Measurements from ENCODE around the gene RBM47.
"Not testable (repeated sequence)": the region's sequence is repeated elsewhere in the genome, so short reads cannot be mapped to it uniquely, and the experiment has no call there.

Gene RBM47

GRCh38 chr4:40629401-40630334 is at the start of gene RBM47:
Gene RBM47, minus strand, starts transcription at chr4:40629864. Its CDS starts 190,971 bp downstream, at chr4:40438893.
- DNase-seq, result no peak

- no peak for DNase-seq
These were observed 48.8 kb upstream of the RBM47 start for GRCh38 chr4:40678421-40678820.

- DNase-seq, result no peak
These were observed 45.5 kb upstream of the RBM47 start for GRCh38 chr4:40675166-40675565.

- DNase-seq, result no peak
These were observed 43.2 kb upstream of the RBM47 start for GRCh38 chr4:40672528-40673522.

GRCh38 chr4:40669504-40669903 is 39.8 kb upstream of the RBM47 start:
- DNase-seq, result no peak

- DNase-seq, result no peak
These were observed 36.2 kb upstream of the RBM47 start for GRCh38 chr4:40665842-40666241.

GRCh38 chr4:40662962-40663604 is 33.4 kb upstream of the RBM47 start:
- DNase-seq, result no peak

GRCh38 chr4:40661803-40662202 is 32.1 kb upstream of the RBM47 start:
- no peak for DNase-seq

- no peak for DNase-seq
These were observed 26.7 kb upstream of the RBM47 start for GRCh38 chr4:40656201-40656863.

- DNase-seq, result no peak
These were observed 21.6 kb upstream of the RBM47 start for GRCh38 chr4:40651280-40651679.

GRCh38 chr4:40649321-40649720 is 19.7 kb upstream of the RBM47 start:
- DNase-seq, result no peak

GRCh38 chr4:40648742-40649281 is 19.1 kb upstream of the RBM47 start:
- no peak for DNase-seq

GRCh38 chr4:40648131-40648530 is 18.5 kb upstream of the RBM47 start:
- no peak for DNase-seq

GRCh38 chr4:40645586-40645985 is 15.9 kb upstream of the RBM47 start:
- no peak for DNase-seq

GRCh38 chr4:40632080-40632479 is 2.4 kb upstream of the RBM47 start:
- DNase-seq, result no peak

- DNase-seq, result no peak
These were observed 814 bp upstream of the RBM47 start for GRCh38 chr4:40630335-40631021.

- DNase-seq, result no peak
These were observed 776 bp downstream of the RBM47 start for GRCh38 chr4:40628888-40629287.

GRCh38 chr4:40628407-40628806 is 1.3 kb downstream of the RBM47 start:
- DNase-seq, result not testable (repeated sequence)

- no peak for DNase-seq
These were observed 2.1 kb downstream of the RBM47 start for GRCh38 chr4:40627540-40627939.

GRCh38 chr4:40626183-40626990 is 3.3 kb downstream of the RBM47 start:
- DNase-seq, result no peak

- DNase-seq, result no peak
These were observed 6.0 kb downstream of the RBM47 start for GRCh38 chr4:40623707-40624106.
